ENCODE results near the gene GPHA2. TPM values are rescaled to one million over a fixed set of nuclear protein-coding genes. Genes with fewer than 3 reads are reported as not detected.

GPHA2 gene, protein sequence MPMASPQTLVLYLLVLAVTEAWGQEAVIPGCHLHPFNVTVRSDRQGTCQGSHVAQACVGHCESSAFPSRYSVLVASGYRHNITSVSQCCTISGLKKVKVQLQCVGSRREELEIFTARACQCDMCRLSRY
- total RNA-seq: not detected

DNA sequence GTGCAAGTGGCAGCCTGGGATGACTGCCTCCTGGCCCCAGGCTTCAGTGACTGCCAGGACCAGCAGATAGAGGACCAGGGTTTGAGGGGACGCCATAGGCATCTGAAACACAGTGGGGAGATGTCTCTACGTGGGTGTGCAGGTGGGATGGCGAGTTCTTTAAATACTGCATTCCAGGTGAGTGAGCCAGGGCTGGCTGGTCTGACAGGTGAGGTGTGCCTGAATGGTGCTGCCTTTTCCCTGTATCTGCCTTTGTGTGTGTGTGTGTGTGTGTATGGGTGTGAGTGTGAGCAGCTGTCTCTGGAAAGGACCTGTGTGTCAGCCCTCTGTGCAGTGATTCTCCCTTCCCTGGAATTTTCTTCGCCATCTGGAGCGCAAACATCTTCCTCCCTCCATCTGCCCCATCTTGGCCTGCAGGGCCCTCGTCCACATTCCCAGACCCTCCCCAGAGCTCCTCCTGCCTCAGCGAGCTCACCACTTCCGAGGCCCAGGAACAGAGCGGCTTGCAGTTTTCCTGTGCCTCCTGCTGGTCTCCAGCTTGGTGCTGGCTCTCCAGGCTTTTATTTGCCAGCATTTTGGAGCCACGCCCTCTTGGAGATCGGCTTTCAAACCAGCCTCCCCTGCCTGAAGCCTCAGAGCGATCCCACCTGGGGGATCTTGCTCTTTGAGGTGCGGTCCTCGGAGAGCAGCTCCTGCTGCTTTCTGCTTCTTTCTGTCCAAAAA is at the start of gene GPHA2:
Gene GPHA2 (minus strand): TSS at position 535 of the 723 bp plus-strand sequence. CDS start 433 bp downstream, at position 102.
- TF ChIP-seq, protein P1, sequence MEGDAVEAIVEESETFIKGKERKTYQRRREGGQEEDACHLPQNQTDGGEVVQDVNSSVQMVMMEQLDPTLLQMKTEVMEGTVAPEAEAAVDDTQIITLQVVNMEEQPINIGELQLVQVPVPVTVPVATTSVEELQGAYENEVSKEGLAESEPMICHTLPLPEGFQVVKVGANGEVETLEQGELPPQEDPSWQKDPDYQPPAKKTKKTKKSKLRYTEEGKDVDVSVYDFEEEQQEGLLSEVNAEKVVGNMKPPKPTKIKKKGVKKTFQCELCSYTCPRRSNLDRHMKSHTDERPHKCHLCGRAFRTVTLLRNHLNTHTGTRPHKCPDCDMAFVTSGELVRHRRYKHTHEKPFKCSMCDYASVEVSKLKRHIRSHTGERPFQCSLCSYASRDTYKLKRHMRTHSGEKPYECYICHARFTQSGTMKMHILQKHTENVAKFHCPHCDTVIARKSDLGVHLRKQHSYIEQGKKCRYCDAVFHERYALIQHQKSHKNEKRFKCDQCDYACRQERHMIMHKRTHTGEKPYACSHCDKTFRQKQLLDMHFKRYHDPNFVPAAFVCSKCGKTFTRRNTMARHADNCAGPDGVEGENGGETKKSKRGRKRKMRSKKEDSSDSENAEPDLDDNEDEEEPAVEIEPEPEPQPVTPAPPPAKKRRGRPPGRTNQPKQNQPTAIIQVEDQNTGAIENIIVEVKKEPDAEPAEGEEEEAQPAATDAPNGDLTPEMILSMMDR (IDR thresholded peaks at IDR 0.05; ENCODE audit: low read depth): no peak

DNA sequence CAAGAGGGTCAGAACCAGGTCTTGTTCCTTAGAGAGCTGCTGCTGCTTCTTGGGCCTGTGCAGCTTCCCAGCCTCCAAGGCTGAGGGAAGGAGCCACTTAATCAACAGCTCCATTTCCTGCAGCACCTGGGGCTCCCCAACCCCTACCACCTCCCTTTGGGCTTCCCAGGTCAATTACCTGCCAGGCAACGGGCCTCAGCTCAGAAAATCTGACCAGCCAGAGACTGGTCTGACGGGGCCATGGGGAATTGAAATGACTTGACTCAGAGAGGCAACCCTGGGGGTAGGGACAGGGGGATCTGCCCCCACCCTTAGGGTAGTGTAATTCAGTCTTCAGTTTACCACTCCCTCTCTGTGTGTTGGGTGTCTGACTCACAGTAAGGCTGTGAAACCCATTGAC is 41.0 kb upstream of the GPHA2 start:
- TF ChIP-seq, protein P1 (IDR thresholded peaks at IDR 0.05; ENCODE audit: low read depth): no peak

DNA sequence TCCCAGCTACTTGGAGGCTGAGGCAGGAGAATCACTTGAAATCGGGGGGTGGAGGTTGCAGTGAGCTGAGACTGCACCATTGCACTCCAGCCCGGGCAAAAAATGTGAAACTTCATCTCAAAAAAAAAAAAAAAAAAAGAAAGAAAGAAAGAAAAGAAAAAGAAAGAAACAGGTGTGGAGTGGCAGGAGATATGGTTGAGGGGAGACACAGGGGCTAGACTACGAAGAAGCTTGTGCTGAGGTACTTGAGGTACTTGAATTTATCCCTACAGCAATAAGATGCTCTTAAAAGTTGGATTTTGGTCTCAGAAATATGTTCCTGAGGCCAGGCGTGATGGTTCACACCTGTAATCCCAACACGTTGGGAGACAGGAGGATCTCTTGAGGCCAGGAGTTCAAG is 38.4 kb upstream of the GPHA2 start:
- TF ChIP-seq, protein P1 (IDR thresholded peaks at IDR 0.05; ENCODE audit: low read depth): no peak

DNA sequence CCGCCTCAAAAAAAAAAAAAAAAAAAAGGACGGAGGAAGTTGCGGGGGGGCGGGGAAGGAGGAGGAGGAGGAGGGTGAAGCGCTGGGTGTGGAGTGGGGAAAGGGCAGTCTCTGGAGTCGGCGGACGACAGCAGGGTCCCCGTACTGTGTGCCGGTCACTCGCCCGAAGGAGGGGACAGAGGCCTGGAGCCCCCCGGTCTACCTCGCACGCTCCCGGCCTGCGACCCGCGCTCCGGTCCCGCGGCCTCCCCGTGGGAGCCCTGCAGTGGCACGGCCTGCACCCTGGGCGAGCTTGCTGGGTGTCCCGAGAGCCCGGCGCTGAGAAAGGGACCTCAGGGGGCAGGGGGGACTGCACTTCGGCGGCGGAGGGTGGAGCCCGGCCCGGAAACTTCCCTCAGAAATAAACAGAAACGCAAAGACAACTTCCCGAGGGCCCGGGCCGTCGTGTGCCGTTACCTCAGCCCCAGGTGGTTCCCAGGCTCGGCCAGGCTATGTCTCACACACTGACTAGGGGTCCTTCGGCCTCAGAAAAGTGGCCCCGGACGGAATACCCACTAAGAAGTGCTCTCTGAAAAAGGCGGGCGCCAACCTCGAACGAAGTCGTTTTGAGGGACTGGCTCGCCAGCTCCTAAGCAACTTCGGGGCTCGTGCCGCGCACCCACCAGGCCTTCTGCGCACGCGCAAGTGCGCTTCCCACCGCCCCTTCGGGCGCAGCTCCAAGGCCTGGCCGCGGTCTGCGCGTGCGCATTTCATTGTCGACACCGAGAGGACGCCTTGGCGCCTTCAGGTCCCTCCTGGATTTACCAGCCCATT is 35.9 kb upstream of the GPHA2 start, which contains the start of gene MAJIN:
Gene MAJIN (minus strand): TSS at position 688 of the 813 bp plus-strand sequence. CDS start 12,703 bp downstream, outside the sequence.
- TF ChIP-seq, protein P1 (IDR thresholded peaks at IDR 0.05; ENCODE audit: low read depth): no peak

DNA sequence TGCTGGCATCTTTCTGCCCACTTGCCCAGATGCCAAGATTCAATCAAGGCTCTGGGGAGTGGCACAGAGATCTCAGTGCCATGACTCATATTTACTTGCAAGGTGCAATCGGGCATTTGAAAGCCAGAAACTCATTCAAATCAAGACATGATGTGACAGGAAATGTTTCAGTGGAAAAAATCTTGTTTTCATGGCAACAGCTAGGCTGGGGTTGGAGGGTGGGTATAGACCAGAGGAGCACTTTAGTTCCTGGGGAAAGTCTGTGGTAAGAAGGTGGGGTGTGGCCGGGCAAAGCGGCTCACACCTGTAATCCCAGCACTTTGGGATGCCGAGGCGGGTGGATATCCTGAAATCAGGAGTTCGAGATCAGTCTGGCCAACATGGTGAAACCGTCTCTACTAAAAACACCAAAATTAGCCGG is 35.0 kb upstream of the GPHA2 start:
- TF ChIP-seq, protein P1 (IDR thresholded peaks at IDR 0.05; ENCODE audit: low read depth): no peak

DNA sequence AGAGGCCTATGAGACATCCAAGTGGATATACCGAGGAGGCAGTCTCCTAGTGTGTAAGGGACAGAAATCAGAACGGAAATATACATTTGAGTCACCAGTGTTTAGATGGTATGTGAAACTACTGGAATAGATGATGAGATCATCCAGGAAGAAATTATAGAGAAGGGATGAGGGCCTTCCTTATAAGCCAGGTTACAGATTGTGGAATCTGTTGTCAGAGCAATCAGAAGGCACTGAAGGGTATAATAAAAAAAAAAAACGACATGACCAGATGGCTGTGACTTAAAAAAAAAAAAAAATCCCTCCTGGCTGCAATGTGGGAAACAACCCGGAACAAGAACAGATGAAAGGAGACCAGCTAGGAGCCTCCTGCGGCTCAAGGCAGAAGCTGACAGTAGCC is 33.5 kb upstream of the GPHA2 start:
- TF ChIP-seq, protein P1 (IDR thresholded peaks at IDR 0.05; ENCODE audit: low read depth): no peak

DNA sequence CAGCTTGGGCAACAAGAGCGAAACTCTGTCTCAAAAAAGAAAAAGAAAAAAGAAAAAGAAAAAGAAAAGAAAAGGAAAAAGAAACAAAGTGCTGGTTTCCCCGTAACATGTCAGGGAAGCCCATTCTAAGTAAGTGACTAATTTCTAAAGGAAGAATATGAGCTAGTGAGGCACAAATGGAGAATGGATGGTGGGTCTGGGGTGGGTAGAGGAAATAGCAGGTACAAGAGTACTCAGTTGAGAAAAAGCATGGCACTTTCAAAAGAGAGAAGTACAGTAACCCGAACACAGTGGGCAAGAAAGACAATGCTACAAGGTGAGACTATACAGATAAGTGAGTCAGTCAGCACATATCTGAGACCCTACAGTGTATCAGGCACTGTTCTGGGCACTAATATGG is 31.7 kb upstream of the GPHA2 start:
- TF ChIP-seq, protein P1 (IDR thresholded peaks at IDR 0.05; ENCODE audit: low read depth): no peak
